Right lobe of liver (tissue), 4 donors: ENCODE data around the gene PRKACG.

Experiments used
- CTCF ChIP-seq, 4 donors: fragments of 200-600 bp in 3 of 4; fragments of 450-650 bp in 1 of 4; IDR thresholded peaks; one replicate each; pipeline versions ENCODE4 v1.5.1 to v1.8.0; 2016 to 2022; ENCODE audit warnings: antibody characterized with exemption in 4 of 4, mild to moderate bottlenecking in 2 of 4
- POLR2A ChIP-seq: fragments of 450-650 bp; IDR thresholded peaks from one replicate; pipeline ENCODE4 v1.6.1; 2017; ENCODE audit warnings: antibody characterized with exemption, mild to moderate bottlenecking
- donor health status: DM: no; HTN: no; CAD: no.
- donor health status: DM: no; HTN: no; CAD: no.
- donor health status: DM: no; HTN: yes; CAD: no.

GRCh38 chr9:69036309-69036708, 22.4 kb upstream of the PRKACG start:
- TF ChIP-seq CTCF (IDR thresholded peaks at IDR 0.05), result no peak
- TF ChIP-seq POLR2A, result no peak
